ENCODE data around the gene BEND7. TPM values are rescaled to one million over a fixed set of nuclear protein-coding genes. Genes with fewer than 3 reads are reported as not detected.

The BEND7 gene
- polyA plus RNA-seq, 1 donor (not counting 4 experiments of a cell fraction or from before 2014, with no cell fraction given): 4.4 TPM

DNA sequence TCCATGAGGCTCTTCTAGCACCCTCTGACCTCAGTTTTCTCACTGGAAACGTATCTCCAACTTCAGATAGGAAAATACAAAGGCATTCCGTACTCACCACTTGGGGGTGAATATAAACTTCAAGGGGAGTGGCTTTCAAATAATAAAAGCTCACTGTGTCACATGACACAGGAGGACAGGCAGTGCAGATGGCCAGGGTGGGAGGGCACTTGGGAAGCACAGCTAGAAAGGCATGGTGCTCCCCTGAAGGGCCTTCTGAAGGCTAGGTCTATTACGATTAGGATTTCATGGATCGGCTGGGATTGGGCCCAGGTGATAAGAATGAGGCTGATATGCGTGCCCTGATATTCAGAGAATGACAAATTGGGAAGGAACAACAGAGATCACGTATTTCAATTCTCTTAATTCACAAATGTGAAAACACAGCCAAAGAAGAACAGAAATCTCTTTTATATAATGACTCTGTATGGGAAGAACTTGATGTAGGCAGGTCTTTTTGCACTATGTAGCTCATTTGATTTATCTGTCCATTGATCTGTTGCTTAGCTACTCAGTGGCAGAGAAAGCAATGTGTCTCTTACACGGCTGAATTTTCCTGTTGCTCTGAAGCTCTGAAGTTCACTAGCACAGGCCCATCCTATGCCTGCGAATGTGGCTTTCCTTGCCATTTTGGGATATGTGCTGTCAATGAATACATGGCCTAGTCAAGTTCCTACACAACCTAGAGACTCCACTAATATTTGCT is 83.0 kb downstream of the BEND7 start:
- dilution Hi-C loops (cut with MboI; ENCODE audit: extremely low pct_ligation_motif_present, low sequenced_read_pairs): no loop called here
- TF ChIP-seq CTCF (optimal IDR thresholded peaks at IDR 0.05 in 1 of 3, IDR thresholded peaks at IDR 0.05 in 1 of 3, conservative IDR thresholded peaks at IDR 0.05 in 1 of 3; ENCODE audit: extremely low read depth in 1 of 3, insufficient read depth in 2 of 3, low read length in 3 of 3) (no peak), EZH2 (IDR thresholded peaks at IDR 0.05; ENCODE audit: low read length) (no peak)
- no peak overlapping the region for H2AFZ ChIP-seq (ENCODE audit: control insufficient read depth, low read length)

DNA sequence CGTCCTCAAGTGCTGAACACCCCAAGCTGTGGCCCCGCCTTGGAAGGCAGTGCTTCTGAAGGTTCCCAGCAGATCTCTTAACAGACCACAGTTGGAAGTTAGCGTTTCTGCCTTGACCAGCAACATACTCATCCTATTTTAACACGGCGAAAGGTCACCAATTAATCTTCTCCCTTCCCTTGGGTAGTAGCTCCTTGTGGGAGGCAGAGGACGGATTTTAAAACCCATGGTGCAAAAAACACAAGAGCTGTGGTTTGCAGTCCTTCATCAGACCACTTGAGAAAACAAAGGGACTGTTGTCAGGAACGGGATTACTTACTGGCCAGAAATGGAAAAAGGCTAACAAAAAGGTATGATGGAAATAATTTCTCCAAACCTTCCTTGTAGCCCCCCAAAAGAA is 87.3 kb downstream of the BEND7 start:
- Histone ChIP-seq H3K27me3 (ENCODE audit: control insufficient read depth, extremely low read depth, insufficient read depth, low read length) (peaks cover 29% of the 10 kb centered on the region), H3K9me1 (ENCODE audit: control insufficient read depth, extremely low read depth, insufficient read depth, low read length) (no peaks in the 10 kb centered on the region), H4K20me1 (ENCODE audit: control insufficient read depth, extremely low read depth, insufficient read depth, low read length) (no peaks in the 10 kb centered on the region), H3K4me3 (ENCODE audit: control insufficient read depth in 2 of 3, extremely low read depth in 1 of 3, insufficient read depth in 2 of 3, low read depth in 1 of 3, low read length in 3 of 3) (no peak overlapping the region), H3K4me2 (ENCODE audit: control insufficient read depth, extremely low read depth, insufficient read depth, low read depth, low read length) (no peak overlapping the region), H3K36me3 (ENCODE audit: control insufficient read depth in 2 of 2, extremely low read depth in 1 of 2, insufficient read depth in 2 of 2, low read length in 2 of 2) (no peaks in the 10 kb centered on the region), H3K9ac (ENCODE audit: control insufficient read depth, extremely low read depth, insufficient read depth, low read length) (no peak overlapping the region), H2AFZ (ENCODE audit: control insufficient read depth, low read length) (no peak overlapping the region), H3K27ac (ENCODE audit: control insufficient read depth, insufficient read depth, low read length) (no peak overlapping the region), H3K4me1 (ENCODE audit: control insufficient read depth, extremely low read depth, insufficient read depth, low read length) (peaks cover 7% of the 10 kb centered on the region), H3K79me2 (ENCODE audit: control insufficient read depth, insufficient read depth, low read length) (no peaks in the 10 kb centered on the region), H3K9me3 (ENCODE audit: control insufficient read depth, low read depth, low read length) (no peaks in the 10 kb centered on the region)
- no peak for FAIRE-seq
- dilution Hi-C loops (cut with MboI; ENCODE audit: extremely low pct_ligation_motif_present, low sequenced_read_pairs): no loop called here
- DNase-seq (ENCODE audit: low read depth, low spot score): no peak
- TF ChIP-seq CTCF (optimal IDR thresholded peaks at IDR 0.05 in 1 of 3, IDR thresholded peaks at IDR 0.05 in 1 of 3, conservative IDR thresholded peaks at IDR 0.05 in 1 of 3; ENCODE audit: extremely low read depth in 1 of 3, insufficient read depth in 2 of 3, low read length in 3 of 3): no peak
- no peak for TF ChIP-seq EZH2 (IDR thresholded peaks at IDR 0.05; ENCODE audit: low read length)

More for the DNA sequence above, 83.0 kb downstream of the BEND7 start:
- no peaks in the 10 kb centered on the region for H4K20me1 ChIP-seq (ENCODE audit: control insufficient read depth, extremely low read depth, insufficient read depth, low read length)
- peaks cover 14% of the 10 kb centered on the region for H3K4me1 ChIP-seq (ENCODE audit: control insufficient read depth, extremely low read depth, insufficient read depth, low read length)
- no peak overlapping the region for H3K4me2 ChIP-seq (ENCODE audit: control insufficient read depth, extremely low read depth, insufficient read depth, low read depth, low read length)
- no peak for DNase-seq (ENCODE audit: low read depth, low spot score)
- no peaks in the 10 kb centered on the region for H3K27me3 ChIP-seq (ENCODE audit: control insufficient read depth, extremely low read depth, insufficient read depth, low read length)
- H3K79me2 ChIP-seq (ENCODE audit: control insufficient read depth, insufficient read depth, low read length): no peaks in the 10 kb centered on the region
- H3K27ac ChIP-seq (ENCODE audit: control insufficient read depth, insufficient read depth, low read length): no peak overlapping the region
- H3K9me3 ChIP-seq (ENCODE audit: control insufficient read depth, low read depth, low read length): no peaks in the 10 kb centered on the region
- H3K36me3 ChIP-seq (ENCODE audit: control insufficient read depth in 2 of 2, extremely low read depth in 1 of 2, insufficient read depth in 2 of 2, low read length in 2 of 2): no peaks in the 10 kb centered on the region
- no peak for FAIRE-seq
- H3K9ac ChIP-seq (ENCODE audit: control insufficient read depth, extremely low read depth, insufficient read depth, low read length): no peak overlapping the region
- no peaks in the 10 kb centered on the region for H3K9me1 ChIP-seq (ENCODE audit: control insufficient read depth, extremely low read depth, insufficient read depth, low read length)
- H3K4me3 ChIP-seq (ENCODE audit: control insufficient read depth in 2 of 3, extremely low read depth in 1 of 3, insufficient read depth in 2 of 3, low read depth in 1 of 3, low read length in 3 of 3): no peak overlapping the region
